ENCODE results near the gene TFF3.

DNA sequence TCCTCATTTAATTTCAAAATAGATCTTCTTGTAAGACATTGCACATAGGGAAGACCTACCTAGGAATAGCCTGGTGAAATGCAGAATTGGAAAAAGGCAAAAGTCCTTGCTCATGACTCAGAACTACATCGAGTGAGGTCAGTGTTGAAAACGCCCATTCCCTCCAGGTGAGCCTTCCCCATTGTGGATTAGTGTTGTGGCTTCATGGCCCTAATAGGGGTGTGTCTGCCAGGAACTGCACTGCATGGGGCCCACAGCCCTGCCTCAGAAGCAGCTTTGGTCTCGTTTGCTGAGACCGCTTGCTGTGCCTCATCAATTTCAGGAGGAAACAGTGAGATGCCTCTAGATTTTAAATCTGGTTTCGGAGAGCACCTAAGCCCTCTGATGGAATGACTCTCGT is 17.0 kb downstream of the TFF3 start:
- no peak for TF ChIP-seq EZH2phosphoT487 (IDR thresholded peaks at IDR 0.05; ENCODE audit: insufficient read depth, low read depth)
- TF ChIP-seq EZH2 (IDR thresholded peaks at IDR 0.05; ENCODE audit: insufficient read depth, poor library complexity, severe bottlenecking) = no peak
